IPS-NIHi7 (cell line): ENCODE measurements around the gene SLC35E3.
A peak's percentile ranks its signal among the peaks of the same experiment; 100 is the strongest.

Experiments
- DNase-seq: peaks from one replicate; pipeline ENCODE4 v3.0.0; 2012; ENCODE audit warnings: mixed read lengths; ENCODE audit errors: extremely low spot score

SLC35E3 gene

GRCh38 chr12:68745904-68746571, at the start of gene SLC35E3:
Gene SLC35E3 (plus strand): TSS chr12:68746176. CDS start chr12:68746378, 202 bp downstream.
- DNase-seq, result peak; percentile 99

GRCh38 chr12:68699486-68699885, 46.5 kb upstream of the SLC35E3 start:
- DNase-seq, result no peak

GRCh38 chr12:68727776-68728175, 18.2 kb upstream of the SLC35E3 start:
- no peak for DNase-seq

GRCh38 chr12:68733661-68734071, 12.3 kb upstream of the SLC35E3 start:
- no peak for DNase-seq

- no peak for DNase-seq
Observed at GRCh38 chr12:68739891-68740290, 6.1 kb upstream of the SLC35E3 start.

- no peak for DNase-seq
Observed at GRCh38 chr12:68743356-68743755, 2.6 kb upstream of the SLC35E3 start.

- DNase-seq, result no peak
Observed at GRCh38 chr12:68745376-68745903, 536 bp upstream of the SLC35E3 start.

- DNase-seq, result peak; percentile 55
Observed at GRCh38 chr12:68746572-68747180, 700 bp downstream of the SLC35E3 start.

- no peak for DNase-seq
Observed at GRCh38 chr12:68749443-68749842, 3.5 kb downstream of the SLC35E3 start.

- no peak for DNase-seq
Observed at GRCh38 chr12:68749861-68750260, 3.9 kb downstream of the SLC35E3 start.

- no peak for DNase-seq
Observed at GRCh38 chr12:68750506-68750905, 4.5 kb downstream of the SLC35E3 start.

GRCh38 chr12:68755536-68756243, 9.7 kb downstream of the SLC35E3 start:
- no peak for DNase-seq

- DNase-seq, result no peak
Observed at GRCh38 chr12:68759852-68760251, 13.9 kb downstream of the SLC35E3 start.

GRCh38 chr12:68760806-68761441, 14.9 kb downstream of the SLC35E3 start:
- DNase-seq, result no peak

- no peak for DNase-seq
Observed at GRCh38 chr12:68761442-68761812, 15.5 kb downstream of the SLC35E3 start.

GRCh38 chr12:68761901-68762630, 16.1 kb downstream of the SLC35E3 start:
- no peak for DNase-seq

GRCh38 chr12:68762691-68763090, 16.7 kb downstream of the SLC35E3 start:
- no peak for DNase-seq

GRCh38 chr12:68765696-68766095, 19.7 kb downstream of the SLC35E3 start:
- no peak for DNase-seq

- DNase-seq, result no peak
Observed at GRCh38 chr12:68766646-68767045, 20.7 kb downstream of the SLC35E3 start.

GRCh38 chr12:68767191-68767590, 21.2 kb downstream of the SLC35E3 start:
- no peak for DNase-seq

- no peak for DNase-seq
Observed at GRCh38 chr12:68768431-68768939, 22.5 kb downstream of the SLC35E3 start.
